Cerebellar cortex (tissue), 1 donor: ENCODE measurements around the gene FBXO45.
"Not testable (repeated sequence)": the region's sequence is repeated elsewhere in the genome, so short reads cannot be mapped to it uniquely, and the experiment has no call there.

Source experiments
- DNase-seq: peaks from one replicate; pipeline ENCODE4 v3.0.0-alpha.2; 2015; ENCODE audit warnings: low spot score

Gene FBXO45

DNA sequence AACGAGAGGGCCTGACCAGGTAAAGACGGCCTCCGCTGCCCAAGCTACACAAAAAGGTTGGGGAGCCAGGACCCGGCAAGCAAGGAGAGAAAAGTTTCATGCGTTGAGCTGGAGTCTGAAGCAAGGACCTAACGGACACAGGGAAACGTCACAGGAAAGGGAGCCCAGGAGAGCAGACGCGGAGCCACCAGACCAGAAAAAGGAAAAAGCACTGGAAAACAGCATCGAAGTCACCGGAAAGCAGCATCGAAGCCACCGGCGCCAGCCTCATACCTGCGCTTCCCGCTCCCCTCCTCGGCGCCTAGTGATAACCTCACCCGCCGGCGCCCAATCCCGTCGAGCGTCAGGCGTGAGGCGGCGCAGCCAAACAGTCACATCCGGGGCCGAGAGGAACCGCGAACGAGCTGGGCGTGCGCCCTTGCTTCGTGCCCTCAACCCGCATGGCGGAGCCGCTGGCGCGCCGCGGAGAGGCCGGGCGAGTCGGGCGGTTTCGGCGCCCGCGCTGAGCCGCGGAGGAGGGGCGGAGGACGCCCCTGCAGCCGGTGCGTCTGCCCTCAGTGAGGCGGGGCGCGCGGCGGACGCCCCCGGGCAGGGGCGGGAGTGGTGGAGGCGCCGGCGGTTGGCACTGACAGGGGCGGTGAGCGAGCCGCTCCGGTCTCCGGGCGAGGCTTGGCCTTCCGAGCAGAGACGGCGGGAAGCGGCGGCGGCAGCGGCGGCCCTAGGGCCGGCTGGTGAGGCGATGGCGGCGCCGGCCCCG lies at the start of gene FBXO45, which contains the start of gene WDR53:
Gene FBXO45 (plus strand): TSS at position 415 of the 757 bp plus-strand sequence. CDS start 325 bp downstream, at position 740.
Gene WDR53 (minus strand): TSS at position 309 of the 757 bp plus-strand sequence. CDS start 7,079 bp downstream, outside the sequence.
- DNase-seq: peak; percentile 94

- peak; percentile 75 for DNase-seq
Observed at GRCh38 chr3:196518966-196519717, 49.3 kb upstream of the FBXO45 start.

- no peak for DNase-seq
Observed at GRCh38 chr3:196519718-196520082, 48.8 kb upstream of the FBXO45 start.

- DNase-seq: not testable (repeated sequence)
Observed at GRCh38 chr3:196521291-196521690, 47.2 kb upstream of the FBXO45 start.

GRCh38 chr3:196523841-196524240 lies 44.6 kb upstream of the FBXO45 start:
- no peak for DNase-seq

DNA sequence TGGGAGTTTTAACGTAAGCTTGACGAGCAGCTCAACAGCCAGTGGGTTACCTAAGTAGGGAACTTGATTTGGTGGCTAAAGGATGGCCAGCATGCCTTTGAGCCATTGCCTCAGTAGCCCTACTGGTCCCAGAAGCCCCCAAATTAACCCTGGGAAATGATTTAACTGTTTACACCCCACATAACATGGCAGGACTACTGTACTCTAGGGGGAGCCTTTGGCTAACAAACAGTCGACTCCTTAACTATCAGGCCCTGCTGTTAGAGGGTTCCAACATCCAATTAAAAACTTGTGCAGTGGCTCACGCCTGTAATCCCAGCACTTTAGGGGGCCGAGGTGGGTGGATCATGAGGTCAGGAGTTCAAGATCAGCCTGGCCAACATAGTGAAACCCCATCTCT lies 43.9 kb upstream of the FBXO45 start:
- DNase-seq: peak; percentile 38

DNA sequence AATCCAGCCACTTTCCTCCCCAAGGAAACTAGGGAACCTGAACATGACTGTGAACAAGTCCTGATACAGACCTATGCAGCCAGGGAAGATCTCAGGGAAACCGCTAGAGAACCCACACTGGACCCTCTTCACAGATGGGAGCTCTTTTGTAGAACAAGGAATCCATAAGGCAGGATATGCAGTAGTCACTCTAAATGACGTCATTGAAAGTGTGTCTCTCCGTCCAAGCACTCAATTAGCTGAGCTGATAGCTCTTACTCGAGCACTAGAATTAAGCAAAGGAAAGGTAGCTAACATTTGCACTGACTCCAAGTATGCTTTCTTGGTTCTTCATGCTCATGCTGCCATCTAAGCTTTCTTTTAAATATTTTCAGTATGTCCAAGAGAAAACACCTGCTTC lies 43.3 kb upstream of the FBXO45 start:
- no peak for DNase-seq

- DNase-seq: peak; percentile 18
Observed at GRCh38 chr3:196528639-196529233, 39.7 kb upstream of the FBXO45 start.

DNA sequence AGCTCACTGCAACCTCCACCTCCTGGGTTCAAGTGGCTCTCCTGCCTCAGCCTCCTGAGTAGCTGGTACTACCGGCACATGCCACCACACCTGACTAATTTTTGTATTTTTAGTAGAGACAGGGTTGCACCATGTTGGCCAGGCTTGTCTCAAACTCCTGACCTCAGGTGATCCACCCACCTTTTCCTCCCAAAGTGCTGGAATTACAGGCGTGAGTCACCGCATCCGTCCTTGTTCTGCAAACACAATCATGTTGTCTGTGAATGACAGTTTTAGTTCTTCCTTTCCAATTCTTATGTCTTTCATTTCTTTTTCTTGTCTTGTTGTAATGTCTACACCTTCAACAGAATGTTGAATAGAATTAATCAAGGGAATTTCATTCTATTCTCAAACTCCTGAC lies 37.0 kb upstream of the FBXO45 start:
- DNase-seq: no peak

DNA sequence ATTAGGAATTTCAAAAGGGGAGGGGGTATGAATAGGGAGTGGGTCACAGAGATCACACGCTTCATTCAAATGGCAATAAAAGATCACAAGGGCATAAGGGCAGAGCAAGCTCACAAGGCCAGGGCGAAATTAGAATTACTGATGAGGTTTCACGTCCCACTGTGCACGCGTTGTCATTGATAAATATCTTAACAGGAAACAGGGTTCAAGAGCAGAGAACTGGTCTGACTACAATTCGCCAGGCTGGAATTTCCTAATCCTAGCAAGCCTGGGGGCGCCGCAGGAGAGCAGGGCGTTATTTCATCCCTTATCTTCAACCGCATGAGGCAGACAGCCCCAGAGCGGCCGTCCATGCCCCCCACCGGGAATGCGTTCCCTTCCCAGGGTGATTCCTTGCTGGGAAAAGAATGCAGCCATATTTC lies 35.2 kb upstream of the FBXO45 start:
- DNase-seq: no peak

DNA sequence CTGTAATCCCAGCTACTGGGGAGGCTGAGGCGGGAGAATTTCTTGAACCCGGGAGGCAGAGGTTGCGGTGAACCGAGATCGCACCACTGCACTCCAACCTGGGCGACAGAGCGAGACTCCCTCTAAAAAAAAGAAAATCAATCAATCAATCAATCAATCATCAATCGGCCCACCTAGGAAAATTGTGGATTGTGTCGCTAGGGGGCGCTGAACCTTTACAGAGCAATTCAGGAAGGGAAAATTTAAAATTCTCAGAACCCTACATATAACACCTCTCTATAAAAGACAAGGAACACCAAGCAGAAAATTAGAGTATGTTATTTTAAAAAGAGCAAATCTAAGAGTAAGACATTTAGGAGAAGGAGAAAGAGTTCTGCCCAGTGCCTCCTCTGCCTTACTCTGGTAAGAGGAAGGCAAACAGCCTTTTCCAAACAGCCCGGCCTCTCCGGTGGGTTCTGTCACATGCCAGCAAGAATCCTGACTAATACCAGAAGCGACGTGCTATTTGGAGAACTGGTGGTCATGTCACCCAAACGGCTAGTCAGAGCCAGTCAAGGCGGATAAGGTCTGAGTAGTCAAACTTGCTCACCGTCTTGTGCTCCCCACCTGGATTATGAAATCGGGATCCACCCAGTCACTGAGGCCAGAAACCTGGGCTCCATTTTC lies 31.0 kb upstream of the FBXO45 start:
- DNase-seq: peak; percentile 17

GRCh38 chr3:196541684-196542445 lies 26.6 kb upstream of the FBXO45 start:
- no peak for DNase-seq

DNA sequence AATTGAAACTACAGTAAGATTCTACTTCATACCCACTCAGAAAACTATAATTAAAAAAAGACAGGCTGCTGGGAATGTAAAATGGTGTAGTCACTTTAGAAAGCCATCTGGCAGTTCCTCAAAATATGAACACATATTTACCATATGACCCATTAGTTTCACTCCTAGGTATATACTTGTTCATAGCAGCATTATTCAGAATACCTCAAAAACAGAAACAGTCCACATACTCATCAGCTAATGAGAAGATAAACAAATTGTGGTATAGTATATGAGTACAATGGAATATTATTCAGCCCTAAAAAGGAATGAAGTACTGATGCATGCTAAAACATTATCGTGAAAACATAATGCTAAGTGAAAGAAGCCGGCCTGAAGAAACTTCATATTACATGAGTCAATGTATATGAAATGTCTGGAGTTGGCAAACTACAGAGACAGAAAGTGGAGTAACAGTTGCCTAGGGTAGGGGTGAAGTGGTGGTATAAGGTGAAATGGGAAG lies 23.9 kb upstream of the FBXO45 start:
- DNase-seq: no peak

GRCh38 chr3:196546537-196546936 lies 21.9 kb upstream of the FBXO45 start:
- DNase-seq: no peak

DNA sequence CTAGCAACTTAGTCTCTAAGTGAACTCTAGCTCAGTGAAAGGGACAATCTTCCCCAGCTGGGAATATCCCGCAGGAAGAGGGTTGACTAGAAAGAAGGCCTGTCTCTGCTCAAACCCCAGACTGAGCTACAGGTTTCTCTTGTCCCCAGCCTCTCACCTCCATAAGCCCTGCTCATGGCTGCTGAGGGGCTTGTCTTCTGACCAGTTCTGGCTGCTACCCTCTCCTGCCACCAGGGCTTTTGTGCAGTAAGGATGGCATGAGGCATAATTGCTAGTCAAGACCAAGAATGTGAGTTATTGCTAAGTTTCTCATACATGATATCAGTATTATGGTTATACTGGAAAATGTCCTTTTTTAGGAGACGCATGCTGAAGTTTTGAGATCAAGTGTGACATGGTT lies 21.4 kb upstream of the FBXO45 start:
- DNase-seq: no peak

GRCh38 chr3:196549312-196549711 lies 19.1 kb upstream of the FBXO45 start:
- DNase-seq: not testable (repeated sequence)

- DNase-seq: not testable (repeated sequence)
Observed at GRCh38 chr3:196550172-196550571, 18.3 kb upstream of the FBXO45 start.

DNA sequence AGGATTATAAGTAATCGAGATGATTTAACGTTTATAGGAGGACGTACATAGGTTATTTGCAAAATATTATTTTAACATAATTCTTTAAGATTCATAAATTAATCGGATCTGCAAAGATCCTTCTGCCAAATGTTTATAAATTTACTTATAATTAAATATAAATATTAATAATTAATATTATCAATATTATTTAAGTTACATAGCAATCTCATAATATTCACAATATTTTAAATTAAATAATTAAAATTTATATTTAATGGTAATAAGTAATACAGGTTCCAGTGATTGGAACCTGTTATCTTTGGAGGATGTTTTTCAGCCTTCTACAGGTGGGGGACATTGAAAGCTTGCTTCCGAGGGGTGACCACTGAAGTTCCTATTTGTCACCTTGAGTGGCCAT lies 16.2 kb upstream of the FBXO45 start:
- no peak for DNase-seq

- no peak for DNase-seq
Observed at GRCh38 chr3:196553551-196553950, 14.9 kb upstream of the FBXO45 start.

GRCh38 chr3:196554205-196554604 lies 14.3 kb upstream of the FBXO45 start:
- DNase-seq: no peak

GRCh38 chr3:196555295-196555694 lies 13.2 kb upstream of the FBXO45 start:
- no peak for DNase-seq
